ENCODE results near the gene FOXP1. TPM values are rescaled to one million over a fixed set of nuclear protein-coding genes. Genes with fewer than 3 reads are reported as not detected.

Gene FOXP1
- total and polyA plus RNA-seq, 2 of the 13 experiments (the other 11 are each of a cell fraction or from before 2014, with no cell fraction given): 40.4 to 59.0 TPM

DNA sequence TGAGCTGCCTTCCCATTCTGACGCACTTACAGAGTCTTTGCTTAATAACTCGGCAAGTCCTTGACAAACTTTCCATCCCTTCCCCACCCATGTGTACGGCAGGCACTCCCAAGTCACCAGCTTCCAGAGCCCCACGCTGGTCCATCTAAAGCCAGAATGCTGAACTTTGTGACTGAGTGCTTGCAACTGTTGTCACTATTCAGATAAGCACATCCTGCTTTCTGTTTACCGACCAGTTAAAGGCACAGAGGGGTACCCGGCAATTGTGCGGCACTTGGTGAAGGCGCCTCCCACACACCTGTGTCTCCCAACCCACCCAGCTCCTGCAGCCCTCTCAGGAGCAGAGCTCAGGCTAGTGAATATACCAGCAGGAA is 430.6 kb downstream of the FOXP1 start (continued):
- TF ChIP-seq, protein P1, sequence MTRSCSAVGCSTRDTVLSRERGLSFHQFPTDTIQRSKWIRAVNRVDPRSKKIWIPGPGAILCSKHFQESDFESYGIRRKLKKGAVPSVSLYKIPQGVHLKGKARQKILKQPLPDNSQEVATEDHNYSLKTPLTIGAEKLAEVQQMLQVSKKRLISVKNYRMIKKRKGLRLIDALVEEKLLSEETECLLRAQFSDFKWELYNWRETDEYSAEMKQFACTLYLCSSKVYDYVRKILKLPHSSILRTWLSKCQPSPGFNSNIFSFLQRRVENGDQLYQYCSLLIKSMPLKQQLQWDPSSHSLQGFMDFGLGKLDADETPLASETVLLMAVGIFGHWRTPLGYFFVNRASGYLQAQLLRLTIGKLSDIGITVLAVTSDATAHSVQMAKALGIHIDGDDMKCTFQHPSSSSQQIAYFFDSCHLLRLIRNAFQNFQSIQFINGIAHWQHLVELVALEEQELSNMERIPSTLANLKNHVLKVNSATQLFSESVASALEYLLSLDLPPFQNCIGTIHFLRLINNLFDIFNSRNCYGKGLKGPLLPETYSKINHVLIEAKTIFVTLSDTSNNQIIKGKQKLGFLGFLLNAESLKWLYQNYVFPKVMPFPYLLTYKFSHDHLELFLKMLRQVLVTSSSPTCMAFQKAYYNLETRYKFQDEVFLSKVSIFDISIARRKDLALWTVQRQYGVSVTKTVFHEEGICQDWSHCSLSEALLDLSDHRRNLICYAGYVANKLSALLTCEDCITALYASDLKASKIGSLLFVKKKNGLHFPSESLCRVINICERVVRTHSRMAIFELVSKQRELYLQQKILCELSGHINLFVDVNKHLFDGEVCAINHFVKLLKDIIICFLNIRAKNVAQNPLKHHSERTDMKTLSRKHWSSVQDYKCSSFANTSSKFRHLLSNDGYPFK (CRISPR knock-in tag; IDR thresholded peaks at IDR 0.05; ENCODE audit: borderline replicate concordance): peak; percentile 28; the same call in 1 of the 2 replicates
- TF ChIP-seq ZNF510 (CRISPR knock-in tag; IDR thresholded peaks at IDR 0.05; ENCODE audit: low read depth) (peak; percentile 52; the same call in 1 of the 2 replicates), PCBP1 (IDR thresholded peaks at IDR 0.05; ENCODE audit: borderline replicate concordance, low read depth, low read length) (no peak), MAFG (CRISPR knock-in tag; IDR thresholded peaks at IDR 0.05) (no peak), ZNF839 (CRISPR knock-in tag; IDR thresholded peaks at IDR 0.05; ENCODE audit: borderline replicate concordance) (no peak), ZNF891 (CRISPR knock-in tag; IDR thresholded peaks at IDR 0.05) (no peak), ZNF530 (CRISPR knock-in tag; IDR thresholded peaks at IDR 0.05; ENCODE audit: low read depth) (no peak), KLF11 (CRISPR knock-in tag; IDR thresholded peaks at IDR 0.05) (no peak), POLR2G (IDR thresholded peaks at IDR 0.05; ENCODE audit: low read depth, low read length) (peak; percentile 45; the same call in 1 of the 2 replicates), CREM (IDR thresholded peaks at IDR 0.05) (peak; percentile 79), CREM (CRISPR knock-in tag; IDR thresholded peaks at IDR 0.05) (no peak), NFIC (IDR thresholded peaks at IDR 0.05; ENCODE audit: low read length) (peak; percentile 63; the same call in 1 of the 2 replicates), ZNF282 (IDR thresholded peaks at IDR 0.05; ENCODE audit: partially characterized antibody) (no peak), PRMT3 (CRISPR knock-in tag; IDR thresholded peaks at IDR 0.05; ENCODE audit: borderline replicate concordance, low read depth) (no peak; the same call in 1 of the 2 replicates), KLF6 (CRISPR knock-in tag; IDR thresholded peaks at IDR 0.05) (peak; percentile 69; the same call in 1 of the 2 replicates), ZNF598 (CRISPR knock-in tag; IDR thresholded peaks at IDR 0.05; ENCODE audit: borderline replicate concordance) (no peak), RELA (CRISPR knock-in tag; IDR thresholded peaks at IDR 0.05) (no peak), ZNF136 (CRISPR knock-in tag; IDR thresholded peaks at IDR 0.05; ENCODE audit: low read depth) (no peak), ZNF33B (CRISPR knock-in tag; IDR thresholded peaks at IDR 0.05) (no peak), SMC3 (IDR thresholded peaks at IDR 0.05; ENCODE audit: low read length) (no peak), KDM4B (CRISPR knock-in tag; IDR thresholded peaks at IDR 0.05) (no peak), MZF1 (CRISPR knock-in tag; IDR thresholded peaks at IDR 0.05; ENCODE audit: borderline replicate concordance) (no peak)
- TF ChIP-seq, protein P2, sequence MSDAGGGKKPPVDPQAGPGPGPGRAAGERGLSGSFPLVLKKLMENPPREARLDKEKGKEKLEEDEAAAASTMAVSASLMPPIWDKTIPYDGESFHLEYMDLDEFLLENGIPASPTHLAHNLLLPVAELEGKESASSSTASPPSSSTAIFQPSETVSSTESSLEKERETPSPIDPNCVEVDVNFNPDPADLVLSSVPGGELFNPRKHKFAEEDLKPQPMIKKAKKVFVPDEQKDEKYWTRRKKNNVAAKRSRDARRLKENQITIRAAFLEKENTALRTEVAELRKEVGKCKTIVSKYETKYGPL (CRISPR knock-in tag; IDR thresholded peaks at IDR 0.05): no peak
- TF ChIP-seq, protein P3, sequence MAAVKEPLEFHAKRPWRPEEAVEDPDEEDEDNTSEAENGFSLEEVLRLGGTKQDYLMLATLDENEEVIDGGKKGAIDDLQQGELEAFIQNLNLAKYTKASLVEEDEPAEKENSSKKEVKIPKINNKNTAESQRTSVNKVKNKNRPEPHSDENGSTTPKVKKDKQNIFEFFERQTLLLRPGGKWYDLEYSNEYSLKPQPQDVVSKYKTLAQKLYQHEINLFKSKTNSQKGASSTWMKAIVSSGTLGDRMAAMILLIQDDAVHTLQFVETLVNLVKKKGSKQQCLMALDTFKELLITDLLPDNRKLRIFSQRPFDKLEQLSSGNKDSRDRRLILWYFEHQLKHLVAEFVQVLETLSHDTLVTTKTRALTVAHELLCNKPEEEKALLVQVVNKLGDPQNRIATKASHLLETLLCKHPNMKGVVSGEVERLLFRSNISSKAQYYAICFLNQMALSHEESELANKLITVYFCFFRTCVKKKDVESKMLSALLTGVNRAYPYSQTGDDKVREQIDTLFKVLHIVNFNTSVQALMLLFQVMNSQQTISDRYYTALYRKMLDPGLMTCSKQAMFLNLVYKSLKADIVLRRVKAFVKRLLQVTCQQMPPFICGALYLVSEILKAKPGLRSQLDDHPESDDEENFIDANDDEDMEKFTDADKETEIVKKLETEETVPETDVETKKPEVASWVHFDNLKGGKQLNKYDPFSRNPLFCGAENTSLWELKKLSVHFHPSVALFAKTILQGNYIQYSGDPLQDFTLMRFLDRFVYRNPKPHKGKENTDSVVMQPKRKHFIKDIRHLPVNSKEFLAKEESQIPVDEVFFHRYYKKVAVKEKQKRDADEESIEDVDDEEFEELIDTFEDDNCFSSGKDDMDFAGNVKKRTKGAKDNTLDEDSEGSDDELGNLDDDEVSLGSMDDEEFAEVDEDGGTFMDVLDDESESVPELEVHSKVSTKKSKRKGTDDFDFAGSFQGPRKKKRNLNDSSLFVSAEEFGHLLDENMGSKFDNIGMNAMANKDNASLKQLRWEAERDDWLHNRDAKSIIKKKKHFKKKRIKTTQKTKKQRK (IDR thresholded peaks at IDR 0.05; ENCODE audit: low read length): no peak
- TF ChIP-seq, protein P4, sequence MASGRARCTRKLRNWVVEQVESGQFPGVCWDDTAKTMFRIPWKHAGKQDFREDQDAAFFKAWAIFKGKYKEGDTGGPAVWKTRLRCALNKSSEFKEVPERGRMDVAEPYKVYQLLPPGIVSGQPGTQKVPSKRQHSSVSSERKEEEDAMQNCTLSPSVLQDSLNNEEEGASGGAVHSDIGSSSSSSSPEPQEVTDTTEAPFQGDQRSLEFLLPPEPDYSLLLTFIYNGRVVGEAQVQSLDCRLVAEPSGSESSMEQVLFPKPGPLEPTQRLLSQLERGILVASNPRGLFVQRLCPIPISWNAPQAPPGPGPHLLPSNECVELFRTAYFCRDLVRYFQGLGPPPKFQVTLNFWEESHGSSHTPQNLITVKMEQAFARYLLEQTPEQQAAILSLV (CRISPR knock-in tag; IDR thresholded peaks at IDR 0.05; ENCODE audit: borderline replicate concordance): no peak
